KBM-7 (cell line): ENCODE data around the gene LYZL1.
"Not testable (repeated sequence)": the region's sequence is repeated elsewhere in the genome, so short reads cannot be mapped to it uniquely, and the experiment has no call there.

ENCODE experiments used
- DNase-seq: peaks from one replicate; pipeline ENCODE4 v3.0.0-alpha.2; 2015
- in situ Hi-C: fragments of 300-500 bp; cut with MboI; formaldehyde crosslinking; loops from 2 replicates; pipeline ENCODE4 v1.14.3; 2020; ENCODE audit warnings: low sequenced_read_pairs, low pct_unique_long_range_greater_than_20kb, mixed read lengths

The LYZL1 gene

DNA sequence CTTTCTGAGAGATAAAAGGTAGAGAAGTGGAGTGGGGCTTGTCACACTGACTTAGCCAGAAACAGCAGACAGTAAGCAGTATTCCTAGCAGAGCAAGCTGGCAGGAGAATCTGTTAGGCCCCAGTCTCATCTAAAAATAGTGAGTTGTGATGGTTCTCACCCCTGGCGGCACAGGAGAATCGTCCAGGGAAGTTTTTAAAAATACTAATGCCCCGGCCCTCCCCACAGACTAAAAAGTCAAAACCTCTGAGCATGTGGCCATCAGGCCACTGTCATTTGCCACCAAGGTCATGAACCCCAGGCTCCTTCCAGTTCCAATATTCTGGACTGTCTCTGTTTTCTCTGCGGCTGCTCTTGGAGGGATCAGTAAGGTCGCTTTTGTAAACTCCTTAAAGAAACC is 34.0 kb downstream of the LYZL1 start:
- in situ Hi-C loops, result no loop called here
- no peak for DNase-seq

GRCh38 chr10:29323367-29323766 is 34.5 kb downstream of the LYZL1 start:
- in situ Hi-C loops, result no loop called here
- no peak for DNase-seq

DNA sequence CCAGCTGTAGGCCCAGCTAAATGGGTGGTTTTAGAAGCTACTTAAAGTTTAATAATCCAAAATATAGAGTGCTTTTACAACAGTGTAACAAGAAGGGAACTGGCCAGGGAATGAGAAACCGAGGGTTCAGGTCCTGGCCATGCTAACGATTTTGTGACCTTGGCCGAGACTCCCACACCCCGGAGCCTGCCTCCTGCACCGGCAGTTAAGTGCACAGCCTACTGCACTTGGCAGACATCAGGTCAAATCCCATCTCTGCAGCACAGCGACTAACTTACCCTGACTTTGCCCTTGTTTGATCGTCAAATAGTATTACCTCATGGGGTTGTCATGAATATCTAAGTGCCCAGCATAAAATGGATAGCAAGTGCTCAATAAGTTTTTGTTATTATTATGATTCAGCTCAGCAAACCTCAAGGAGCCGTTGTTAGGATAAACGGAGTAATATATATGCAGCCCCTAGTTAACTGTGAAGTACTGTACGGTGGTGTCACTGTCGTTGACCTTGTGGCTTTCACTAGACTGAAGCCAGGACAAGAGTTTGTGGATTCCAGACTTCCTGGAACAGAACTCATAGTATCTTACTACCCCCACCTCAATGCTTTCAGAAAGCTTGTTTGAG is 35.5 kb downstream of the LYZL1 start:
- DNase-seq, result no peak
- in situ Hi-C loops, result no loop called here

DNA sequence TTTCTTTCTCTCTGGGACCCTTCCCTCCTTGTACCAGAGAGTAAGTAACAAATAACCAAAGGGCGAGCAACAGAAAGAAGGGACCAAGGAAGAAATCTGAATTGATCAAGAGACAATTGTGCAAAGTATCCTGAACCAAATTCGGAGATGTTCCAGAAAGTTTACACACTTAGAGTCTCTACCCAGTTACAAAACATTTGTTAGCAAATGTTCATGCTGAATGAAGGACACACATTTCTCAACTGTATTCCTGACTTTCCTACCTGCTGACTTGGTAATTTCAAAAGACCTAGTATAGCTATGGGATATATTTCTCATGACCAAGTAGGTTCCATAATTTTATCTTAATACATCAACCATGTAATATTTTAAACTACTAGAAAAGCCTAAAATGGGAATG is 37.4 kb downstream of the LYZL1 start:
- in situ Hi-C loops, result no loop called here
- no peak for DNase-seq

- no peak for DNase-seq
- in situ Hi-C loops, result no loop called here
Observed at GRCh38 chr10:29326886-29327745, 38.2 kb downstream of the LYZL1 start.

DNA sequence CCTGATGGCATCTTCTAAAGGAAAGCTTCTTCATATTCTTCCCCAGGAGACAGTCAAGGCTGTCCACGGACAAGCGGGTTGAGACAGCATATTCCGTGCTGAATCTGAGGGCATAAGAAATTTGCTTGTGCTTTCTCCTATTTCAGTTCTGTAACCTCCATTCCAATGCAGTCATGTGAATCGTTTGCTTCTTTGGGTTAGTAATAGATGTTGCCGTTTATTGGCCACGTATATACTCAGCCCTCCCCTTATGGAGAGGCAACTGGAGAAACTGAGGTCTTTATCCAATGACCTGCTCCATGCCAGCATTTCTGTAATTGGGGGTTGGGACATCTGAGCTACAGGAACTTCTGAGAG is 38.9 kb downstream of the LYZL1 start:
- in situ Hi-C loops, result no loop called here
- DNase-seq, result no peak

DNA sequence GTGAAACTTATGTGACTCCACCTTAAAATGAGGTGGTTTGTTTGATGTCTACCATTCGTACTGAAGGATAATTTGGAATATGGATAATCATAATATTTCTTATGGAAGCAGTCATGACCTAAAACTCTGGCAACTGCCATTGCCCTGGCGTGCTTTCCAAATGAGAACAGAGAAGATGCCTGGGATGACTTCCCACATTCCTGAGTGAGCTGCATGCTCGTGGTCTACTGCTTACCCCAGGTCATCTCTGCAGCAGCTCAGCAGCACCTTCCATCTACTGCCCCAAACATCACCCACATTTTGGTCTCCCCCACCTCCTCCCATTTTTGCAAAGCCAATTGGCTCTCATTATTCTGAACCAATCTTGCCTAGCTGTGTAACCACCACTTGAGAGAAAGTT is 40.1 kb downstream of the LYZL1 start:
- in situ Hi-C loops, result no loop called here
- no peak for DNase-seq

GRCh38 chr10:29329420-29329819 is 40.5 kb downstream of the LYZL1 start:
- in situ Hi-C loops, result no loop called here
- DNase-seq, result no peak

DNA sequence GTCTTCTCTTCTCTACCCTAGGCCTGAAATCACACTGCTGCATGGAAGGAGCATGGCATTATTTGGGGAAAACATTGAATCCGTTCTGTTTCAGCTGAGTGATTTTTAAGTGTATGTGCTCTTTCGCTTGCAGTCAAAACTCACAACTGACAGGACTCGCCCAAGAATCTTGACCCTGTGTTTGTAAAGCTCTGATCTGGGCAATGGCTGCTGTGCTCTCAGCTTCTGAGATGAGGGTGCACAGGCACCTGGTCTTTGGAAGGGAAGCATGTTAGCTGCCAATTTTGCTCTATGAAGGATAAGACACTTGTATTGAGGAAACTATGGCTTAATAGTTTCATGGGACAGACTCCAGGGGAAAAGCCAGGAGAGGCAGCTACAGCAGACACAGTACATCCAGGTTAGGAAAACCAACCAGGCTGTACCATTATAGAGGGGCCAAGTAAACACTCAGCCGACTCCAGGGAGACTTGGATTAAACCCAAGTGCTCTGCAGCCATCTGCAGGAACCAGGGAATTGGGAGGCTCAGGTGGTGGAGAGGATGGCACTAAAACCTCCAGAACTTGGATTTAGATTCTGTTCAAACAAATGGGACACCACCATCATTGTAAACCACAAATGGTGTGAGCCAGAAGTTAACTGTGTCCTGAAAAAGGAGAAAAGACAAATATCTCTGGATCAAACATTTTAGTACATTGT is 43.3 kb downstream of the LYZL1 start:
- in situ Hi-C loops, result no loop called here

GRCh38 chr10:29332761-29333148 is 43.9 kb downstream of the LYZL1 start:
- DNase-seq, result no peak
- in situ Hi-C loops, result no loop called here

More for the DNA sequence above, 43.3 kb downstream of the LYZL1 start:
- no peak for DNase-seq

GRCh38 chr10:29337526-29337925 is 48.7 kb downstream of the LYZL1 start:
- DNase-seq, in situ Hi-C loops: not testable (repeated sequence)

DNA sequence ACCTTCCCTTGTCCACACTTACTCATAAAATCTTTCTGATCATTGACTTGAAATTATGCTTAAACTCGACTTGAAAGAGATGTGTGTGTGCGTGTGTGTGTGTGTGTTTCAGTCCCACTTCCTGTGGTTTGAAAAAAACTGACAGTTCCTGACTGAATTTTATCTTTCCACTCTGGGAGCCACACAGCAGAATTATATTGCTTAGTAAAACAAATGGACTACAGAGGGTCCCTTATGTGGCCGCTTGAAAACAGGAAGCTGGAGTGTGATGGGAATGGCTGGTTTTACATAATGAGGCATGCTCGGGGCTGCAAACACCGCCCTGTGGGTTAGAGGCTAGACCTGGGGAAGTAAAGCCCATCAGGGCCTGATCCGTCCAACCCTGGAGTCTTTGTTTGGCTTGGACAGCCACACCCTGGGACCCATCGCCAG is 54.8 kb downstream of the LYZL1 start:
- in situ Hi-C loops, result no loop called here
- peak; percentile 37 for DNase-seq

DNA sequence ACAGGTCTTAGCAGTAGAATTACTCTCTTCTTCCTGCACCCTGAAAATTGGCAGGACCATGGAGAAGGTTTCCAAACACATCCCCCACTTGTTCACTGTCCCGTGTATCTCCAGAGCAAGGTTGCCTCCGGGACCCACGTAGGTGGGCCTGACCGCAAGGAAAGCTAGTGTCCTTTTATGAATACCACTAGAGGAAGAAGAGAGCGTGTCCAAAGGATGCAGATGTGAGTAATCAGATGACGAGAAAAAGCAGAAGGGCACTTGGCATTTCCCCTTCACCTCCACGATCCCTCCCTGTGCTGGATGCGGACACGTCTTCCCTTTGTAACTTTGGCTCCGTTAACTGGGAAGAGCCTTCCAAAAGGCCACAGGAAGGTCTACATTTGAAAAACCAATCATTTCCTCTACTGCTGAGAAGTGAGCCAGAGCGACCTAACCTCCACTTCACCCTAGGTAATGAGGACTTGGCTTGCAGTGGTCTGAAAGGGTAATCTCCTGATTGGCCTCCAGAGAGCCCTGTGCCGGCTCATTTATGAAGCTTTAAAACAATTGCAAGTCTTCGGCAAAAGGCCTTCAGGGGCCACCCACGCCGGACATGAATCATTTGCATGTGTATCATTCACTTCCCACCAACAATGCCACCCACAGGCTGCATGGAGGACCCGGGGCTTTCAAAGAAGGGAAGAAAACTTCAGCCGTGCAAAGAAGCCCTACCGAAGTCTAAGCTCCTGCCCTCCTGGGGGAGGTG is 55.4 kb downstream of the LYZL1 start:
- in situ Hi-C loops, result no loop called here
- peak; percentile 4 for DNase-seq

GRCh38 chr10:29345144-29345909 is 56.5 kb downstream of the LYZL1 start:
- no peak for DNase-seq
- in situ Hi-C loops, result no loop called here

- in situ Hi-C loops, result no loop called here
- DNase-seq, result no peak
Observed at GRCh38 chr10:29345910-29346209, 57.0 kb downstream of the LYZL1 start.

GRCh38 chr10:29346296-29347001 is 57.6 kb downstream of the LYZL1 start:
- DNase-seq, result no peak
- in situ Hi-C loops, result no loop called here

- in situ Hi-C loops, result no loop called here
- no peak for DNase-seq
Observed at GRCh38 chr10:29348836-29349235, 60.0 kb downstream of the LYZL1 start.

DNA sequence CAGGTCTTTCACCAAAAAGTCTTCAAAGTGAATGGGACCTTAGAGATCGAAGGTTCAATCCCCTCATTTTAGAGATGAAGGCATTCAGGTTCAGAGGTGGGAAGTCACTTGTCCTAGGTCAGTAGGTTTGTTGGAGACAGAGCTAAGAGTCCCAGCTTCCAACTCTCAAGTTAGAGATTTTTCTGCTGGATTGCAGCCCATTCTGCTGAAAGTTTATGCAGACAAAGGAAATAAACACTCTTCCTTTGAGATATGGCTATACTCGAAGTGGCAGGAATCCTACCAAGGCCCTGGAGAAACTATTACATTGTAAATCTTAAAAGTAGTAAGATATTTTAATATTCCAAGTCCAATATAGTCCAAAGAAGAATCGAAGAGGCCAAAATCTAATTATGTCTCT is 64.4 kb downstream of the LYZL1 start:
- no peak for DNase-seq
- in situ Hi-C loops, result no loop called here
